H9 (cell line): ENCODE measurements around the gene CTLA4. TPM values are rescaled to one million over a fixed set of nuclear protein-coding genes. Genes with fewer than 3 reads are reported as not detected.

Source experiments
- DNase-seq: peaks from one replicate; pipeline ENCODE4 v3.0.0-alpha.2; 2017
- H2AFZ ChIP-seq: one replicate; pipeline ENCODE4 v1.6.1; 2013; ENCODE audit warnings: mild to moderate bottlenecking, low read length, control low read depth, moderate library complexity
- H2AK5ac ChIP-seq: 2 replicates; pipeline ENCODE4 v1.6.1; 2013; ENCODE audit warnings: low read length, control low read depth, mixed read lengths; ENCODE audit not compliant: insufficient read length
- H2BK120ac ChIP-seq: one replicate; pipeline ENCODE4 v1.6.1; 2013; ENCODE audit warnings: low read depth, mild to moderate bottlenecking, low read length, control low read depth, inconsistent platforms; ENCODE audit not compliant: poor library complexity, severe bottlenecking
- H2BK12ac ChIP-seq: 2 replicates; pipeline ENCODE4 v1.6.1; 2013; ENCODE audit warnings: low read length, control low read depth, mixed read lengths, low read depth; ENCODE audit not compliant: insufficient read length
- H2BK15ac ChIP-seq: 2 replicates; pipeline ENCODE4 v1.6.1; 2013; ENCODE audit warnings: low read depth, low read length, control low read depth
- H2BK20ac ChIP-seq: one replicate; pipeline ENCODE4 v1.6.1; 2013; ENCODE audit warnings: low read depth, mild to moderate bottlenecking, low read length, control low read depth, inconsistent platforms; ENCODE audit not compliant: poor library complexity, severe bottlenecking
- H2BK5ac ChIP-seq: 2 replicates; pipeline ENCODE4 v1.6.1; 2013; ENCODE audit warnings: low read length, control low read depth, mixed read lengths; ENCODE audit not compliant: insufficient read length
- H3K14ac ChIP-seq: 2 replicates; pipeline ENCODE4 v1.6.1; 2013; ENCODE audit warnings: low read length, control low read depth; ENCODE audit not compliant: insufficient read depth
- H3K18ac ChIP-seq: 2 replicates; pipeline ENCODE4 v1.6.1; 2013; ENCODE audit warnings: low read depth, mild to moderate bottlenecking, mixed read lengths, low read length, control low read depth; ENCODE audit not compliant: insufficient read length
- H3K23ac ChIP-seq: 2 replicates; pipeline ENCODE4 v1.6.1; 2013; ENCODE audit warnings: low read length, control low read depth, mixed read lengths, low read depth; ENCODE audit not compliant: insufficient read length
- H3K23me2 ChIP-seq: 2 replicates; pipeline ENCODE4 v1.6.1; 2013; ENCODE audit warnings: low read depth, mild to moderate bottlenecking, mixed read lengths, low read length, control low read depth; ENCODE audit not compliant: insufficient read length, poor library complexity, severe bottlenecking
- H3K27ac ChIP-seq: 2 replicates; pipeline ENCODE4 v1.5.1; 2013; ENCODE audit warnings: low read length, control low read depth, mixed read lengths, low read depth; ENCODE audit not compliant: insufficient read length
- H3K27me3 ChIP-seq: 2 replicates; pipeline ENCODE4 v1.6.1; 2013; ENCODE audit warnings: low read length, control low read depth, inconsistent platforms; ENCODE audit not compliant: insufficient read depth
- H3K4ac ChIP-seq: 2 replicates; pipeline ENCODE4 v1.6.1; 2013; ENCODE audit warnings: low read depth, mild to moderate bottlenecking, control low read depth, inconsistent platforms, low read length, moderate library complexity
- H3K4me1 ChIP-seq: 2 replicates; pipeline ENCODE4 v1.6.1; 2013; ENCODE audit warnings: low read length, control low read depth, inconsistent platforms; ENCODE audit not compliant: insufficient read depth
- H3K4me2 ChIP-seq: 2 replicates; pipeline ENCODE4 v1.6.1; 2013; ENCODE audit warnings: low read length, control low read depth, mixed read lengths; ENCODE audit not compliant: insufficient read length, insufficient read depth
- H3K56ac ChIP-seq: 2 replicates; pipeline ENCODE4 v1.6.1; 2013; ENCODE audit warnings: low read depth, mild to moderate bottlenecking, mixed read lengths, low read length, control low read depth; ENCODE audit not compliant: insufficient read length
- H3K79me1 ChIP-seq: 2 replicates; pipeline ENCODE4 v1.6.1; 2013; ENCODE audit warnings: low read depth, mild to moderate bottlenecking, moderate library complexity, low read length, control low read depth, inconsistent platforms; ENCODE audit not compliant: insufficient read depth, poor library complexity, severe bottlenecking
- H3K79me2 ChIP-seq: 2 replicates; pipeline ENCODE4 v1.6.1; 2013; ENCODE audit warnings: low read length, control low read depth, inconsistent platforms; ENCODE audit not compliant: insufficient read depth
- H3K9ac ChIP-seq: 2 replicates; pipeline ENCODE4 v1.6.1; 2013; ENCODE audit warnings: low read length, control low read depth, mixed read lengths; ENCODE audit not compliant: insufficient read length; ENCODE audit errors: extremely low read depth
- H3K9me3 ChIP-seq: one replicate; pipeline ENCODE4 v1.6.1; 2013; ENCODE audit warnings: low read depth, low read length, inconsistent platforms; ENCODE audit not compliant: control insufficient read depth
- H3T11ph ChIP-seq: one replicate; pipeline ENCODE4 v1.6.1; 2013; ENCODE audit warnings: mild to moderate bottlenecking, low read length, control low read depth, inconsistent platforms
- H4K20me1 ChIP-seq: one replicate; pipeline ENCODE4 v1.6.1; 2013; ENCODE audit not compliant: control insufficient read depth, insufficient read length, insufficient read depth
- H4K5ac ChIP-seq: 2 replicates; pipeline ENCODE4 v1.6.1; 2013; ENCODE audit warnings: low read depth, mild to moderate bottlenecking, mixed read lengths, low read length, control low read depth; ENCODE audit not compliant: insufficient read length
- H4K8ac ChIP-seq: replicated peaks from 2 replicates; pipeline ENCODE4 v1.6.1; 2013; ENCODE audit warnings: low read length, control low read depth, mixed read lengths, low read depth; ENCODE audit not compliant: insufficient read length
- H4K91ac ChIP-seq: 2 replicates; pipeline ENCODE4 v1.6.1; 2013; ENCODE audit warnings: low read depth, mild to moderate bottlenecking, moderate library complexity, mixed read lengths, low read length, control low read depth; ENCODE audit not compliant: insufficient read length
- H3K27ac Mint-ChIP-seq, 3 experiments: 2 replicates in 2 of 3; 3 replicates in 1 of 3; pipeline ENCODE4 v1.8.0; 2020 to 2021; ENCODE audit warnings: mixed read lengths in 3 of 3, mild to moderate bottlenecking in 1 of 3, moderate library complexity in 1 of 3
- H3K27me3 Mint-ChIP-seq: 2 replicates; pipeline ENCODE4 v1.8.0; 2021; ENCODE audit warnings: low read depth, mild to moderate bottlenecking, moderate library complexity, mixed read lengths
- H3K36me3 Mint-ChIP-seq, 3 experiments: 2 replicates in 2 of 3; 3 replicates in 1 of 3; pipeline ENCODE4 v1.8.0; 2020 to 2021; ENCODE audit warnings: low read depth in 3 of 3, mixed read lengths in 3 of 3; ENCODE audit not compliant: insufficient read depth in 1 of 3
- H3K4me1 Mint-ChIP-seq, 2 experiments: 2 replicates each; pipeline ENCODE4 v1.8.0; 2020; ENCODE audit warnings: mixed read lengths in 2 of 2
- H3K4me3 Mint-ChIP-seq, 2 experiments: 2 replicates in 1 of 2; 3 replicates in 1 of 2; pipeline ENCODE4 v1.8.0; 2020 to 2021; ENCODE audit warnings: mild to moderate bottlenecking in 2 of 2, mixed read lengths in 2 of 2, moderate library complexity in 1 of 2
- H3K9me3 Mint-ChIP-seq, 2 experiments: 2 replicates in 1 of 2; 3 replicates in 1 of 2; pipeline ENCODE4 v1.8.0; 2020; ENCODE audit warnings: mild to moderate bottlenecking in 2 of 2, mixed read lengths in 2 of 2, moderate library complexity in 1 of 2
- WGBS: extraction: QIAGEN DNeasy Blood & Tissue Kit; methylation state at CpG from one replicate; pipeline ENCODE4 v1.1.7; 2013; ENCODE audit warnings: missing lambda C conversion rate, low lambda C conversion rate, mixed read lengths; ENCODE audit not compliant: insufficient read length; ENCODE audit errors: extremely low coverage; 5-methylcytosine and 5-hydroxymethylcytosine counted together
- total RNA-seq: library from RNA; stranded (reverse); gene quantifications from 2 replicates; pipeline ENCODE4 v1.2.1, GENCODE V29; 2021
- TF ChIP-seq, protein P1 (sequence below): fragments of 200-600 bp; sonication (generic); conservative IDR thresholded peaks from 3 replicates; pipeline ENCODE4 v1.8.0; 2021; ENCODE audit warnings: antibody characterized with exemption, mild to moderate bottlenecking

Gene CTLA4
- total RNA-seq, 1 experiment from 2014 or later: not detected

DNA sequence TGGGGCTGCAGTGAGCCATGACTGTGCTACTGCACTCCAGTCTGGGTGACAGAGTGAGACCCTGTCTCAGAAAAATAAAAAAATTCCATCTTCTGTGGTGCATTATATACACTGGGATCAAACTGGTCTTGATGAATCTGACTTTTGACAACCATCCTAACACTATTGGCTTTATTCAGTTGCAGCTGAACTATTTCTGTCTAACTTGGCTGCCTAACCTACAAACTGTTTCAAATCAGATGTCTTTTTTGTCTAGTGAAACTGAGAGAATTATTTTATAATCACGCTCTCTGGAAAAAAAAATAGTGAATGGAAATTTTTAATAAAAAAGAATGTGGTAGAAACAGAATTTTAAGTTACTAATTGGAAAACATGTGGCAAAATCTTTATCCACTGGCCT, 15.0 kb downstream of the CTLA4 start:
- Histone ChIP-seq H4K8ac (no peak overlapping the region), H3K56ac (no peak overlapping the region), H3K4me2 (no peak overlapping the region), H3K18ac (no peak overlapping the region), H2AFZ (no peak overlapping the region), H3K14ac (no peak overlapping the region), H2BK12ac (no peak overlapping the region), H3K23ac (no peak overlapping the region), H2BK120ac (no peak overlapping the region), H4K20me1 (no peaks in the 10 kb centered on the region), H2BK20ac (no peak overlapping the region), H2BK5ac (no peak overlapping the region), H3K9me3 (no peaks in the 10 kb centered on the region), H3K27ac (no peak overlapping the region), H2BK15ac (no peak overlapping the region), H3K9ac (no peak overlapping the region), H3K79me1 (no peaks in the 10 kb centered on the region), H3K23me2 (no peaks in the 10 kb centered on the region), H4K5ac (no peak overlapping the region), H3T11ph (no peak overlapping the region), H2AK5ac (no peak overlapping the region), H4K91ac (no peak overlapping the region), H3K4me1 (no peaks in the 10 kb centered on the region), H3K27me3 (no peaks in the 10 kb centered on the region), H3K79me2 (no peaks in the 10 kb centered on the region), H3K4ac (no peak overlapping the region)
- H3K9me3 Mint-ChIP-seq: no peaks in the 10 kb centered on the region
- H3K36me3 Mint-ChIP-seq: no peaks in the 10 kb centered on the region
- no peaks in the 10 kb centered on the region; the same call in 1 of the 2 replicates for H3K27me3 Mint-ChIP-seq
- H3K27ac Mint-ChIP-seq: no peak overlapping the region
- DNase-seq: no peak
- H3K4me1 Mint-ChIP-seq: 0 out of 4 replicates have a peak, but pooled peaks cover 0 to 2% of the 10 kb centered on the region in 2 experiments
- WGBS: 100% methylated on average over 1 of the region's 1 CpG
- H3K4me3 Mint-ChIP-seq: no peak overlapping the region
- TF ChIP-seq, protein P1, sequence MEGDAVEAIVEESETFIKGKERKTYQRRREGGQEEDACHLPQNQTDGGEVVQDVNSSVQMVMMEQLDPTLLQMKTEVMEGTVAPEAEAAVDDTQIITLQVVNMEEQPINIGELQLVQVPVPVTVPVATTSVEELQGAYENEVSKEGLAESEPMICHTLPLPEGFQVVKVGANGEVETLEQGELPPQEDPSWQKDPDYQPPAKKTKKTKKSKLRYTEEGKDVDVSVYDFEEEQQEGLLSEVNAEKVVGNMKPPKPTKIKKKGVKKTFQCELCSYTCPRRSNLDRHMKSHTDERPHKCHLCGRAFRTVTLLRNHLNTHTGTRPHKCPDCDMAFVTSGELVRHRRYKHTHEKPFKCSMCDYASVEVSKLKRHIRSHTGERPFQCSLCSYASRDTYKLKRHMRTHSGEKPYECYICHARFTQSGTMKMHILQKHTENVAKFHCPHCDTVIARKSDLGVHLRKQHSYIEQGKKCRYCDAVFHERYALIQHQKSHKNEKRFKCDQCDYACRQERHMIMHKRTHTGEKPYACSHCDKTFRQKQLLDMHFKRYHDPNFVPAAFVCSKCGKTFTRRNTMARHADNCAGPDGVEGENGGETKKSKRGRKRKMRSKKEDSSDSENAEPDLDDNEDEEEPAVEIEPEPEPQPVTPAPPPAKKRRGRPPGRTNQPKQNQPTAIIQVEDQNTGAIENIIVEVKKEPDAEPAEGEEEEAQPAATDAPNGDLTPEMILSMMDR: no peak
